GM08714 (cell line): ENCODE data around the gene C11orf54.
"Not testable (repeated sequence)": the region's sequence is repeated elsewhere in the genome, so short reads cannot be mapped to it uniquely, and the experiment has no call there.

ENCODE experiments used
- H3K4me3 ChIP-seq: fragments of 200-500 bp; sonication (Bioruptor generic); 2 replicates; pipeline ENCODE4 v1.5.1; 2014; ENCODE audit warnings: mild to moderate bottlenecking, low read length, inconsistent platforms
- ZNF274 ChIP-seq: IDR thresholded peaks from 2 replicates; pipeline ENCODE4 v1.6.1; 2012; ENCODE audit warnings: mild to moderate bottlenecking, low read depth, low read length

Gene C11orf54

GRCh38 chr11:93766504-93766903, 25.0 kb downstream of the C11orf54 start:
- no peak overlapping the region for H3K4me3 ChIP-seq
- TF ChIP-seq ZNF274, result no peak

- TF ChIP-seq ZNF274, result no peak
- no peak overlapping the region for H3K4me3 ChIP-seq
Observed at GRCh38 chr11:93767018-93767417, 25.5 kb downstream of the C11orf54 start.

- no peak for TF ChIP-seq ZNF274
- no peak overlapping the region for H3K4me3 ChIP-seq
Observed at GRCh38 chr11:93770160-93770559, 28.7 kb downstream of the C11orf54 start.

- no peak for TF ChIP-seq ZNF274
Observed at GRCh38 chr11:93772123-93772522, 30.7 kb downstream of the C11orf54 start.

GRCh38 chr11:93773045-93773477, 31.6 kb downstream of the C11orf54 start:
- no peak overlapping the region for H3K4me3 ChIP-seq
- TF ChIP-seq ZNF274, result no peak

More at GRCh38 chr11:93772123-93772522, 30.7 kb downstream of the C11orf54 start:
- H3K4me3 ChIP-seq, result no peak overlapping the region

- H3K4me3 ChIP-seq, result no peak overlapping the region
- TF ChIP-seq ZNF274, result no peak
Observed at GRCh38 chr11:93773601-93774200, 32.2 kb downstream of the C11orf54 start.

GRCh38 chr11:93774560-93774959, 33.1 kb downstream of the C11orf54 start:
- H3K4me3 ChIP-seq, result not testable (repeated sequence)

GRCh38 chr11:93775289-93775688, 33.8 kb downstream of the C11orf54 start:
- no peak for TF ChIP-seq ZNF274
- H3K4me3 ChIP-seq, result no peak overlapping the region

- H3K4me3 ChIP-seq, result peak overlapping the region; percentile 96
- TF ChIP-seq ZNF274, result no peak
Observed at GRCh38 chr11:93783362-93783761, 41.9 kb downstream of the C11orf54 start.

- TF ChIP-seq ZNF274, result no peak
- peak overlapping the region; percentile 96 for H3K4me3 ChIP-seq
Observed at GRCh38 chr11:93783765-93784144, 42.3 kb downstream of the C11orf54 start.

- peak within 1 kb of the TSS; percentile 96 for H3K4me3 ChIP-seq
- no peak for TF ChIP-seq ZNF274
Observed at GRCh38 chr11:93784145-93784934, 42.9 kb downstream of the C11orf54 start, which contains the start of gene MED17. MED17 (plus strand) TSS chr11:93784282; CDS start chr11:93784514, 232 bp downstream.

GRCh38 chr11:93784935-93785360, 43.5 kb downstream of the C11orf54 start:
- TF ChIP-seq ZNF274, result no peak
- peak overlapping the region; percentile 96 for H3K4me3 ChIP-seq

- H3K4me3 ChIP-seq, result no peak overlapping the region
- TF ChIP-seq ZNF274, result no peak
Observed at GRCh38 chr11:93791493-93791892, 50.0 kb downstream of the C11orf54 start.

GRCh38 chr11:93796441-93797231, 55.2 kb downstream of the C11orf54 start:
- no peak for TF ChIP-seq ZNF274
- H3K4me3 ChIP-seq, result no peak overlapping the region
